ENCODE results near the gene NUP35.
"Not testable (repeated sequence)": the region's sequence is repeated elsewhere in the genome, so short reads cannot be mapped to it uniquely, and the experiment has no call there.

The NUP35 gene

DNA sequence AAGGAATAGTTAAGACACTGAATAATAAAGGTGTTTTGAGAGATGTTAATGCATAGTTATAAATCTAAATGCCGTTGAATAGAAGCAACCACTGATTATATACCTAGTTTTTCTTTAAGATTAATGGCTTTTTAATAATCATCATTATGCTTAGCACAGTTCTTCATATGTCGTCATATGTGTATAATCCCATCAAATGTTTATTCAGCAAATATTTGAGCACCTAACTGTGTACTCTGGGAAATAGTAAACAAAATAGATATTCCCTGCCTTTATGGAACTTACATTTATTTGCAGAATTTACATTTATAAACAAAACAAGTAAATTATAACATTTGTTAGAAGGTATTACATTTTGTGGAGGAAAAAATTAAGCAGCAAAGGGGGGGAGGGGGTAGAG lies 9.8 kb downstream of the NUP35 start:
- H3K4me1 ChIP-seq (ENCODE audit: control insufficient read depth, insufficient read depth, low read length, poor library complexity, severe bottlenecking) = no peaks in the 10 kb centered on the region
- H3K4me3 ChIP-seq (ENCODE audit: extremely low read depth, insufficient read depth, low read length, poor library complexity, severe bottlenecking) = no peak overlapping the region
- WGBS, 2 experiments (ENCODE audit: insufficient coverage in 2 of 2) = no CpG with 5 or more reads among the region's 2 CpGs
- H3K36me3 ChIP-seq (ENCODE audit: control insufficient read depth, insufficient read depth, low read length) = peaks cover 37% of the 10 kb centered on the region
- H3K27ac ChIP-seq (ENCODE audit: low read depth, low read length, severe bottlenecking) = no peak overlapping the region
- H3K9me3 ChIP-seq (ENCODE audit: control insufficient read depth, low read length) = no peaks in the 10 kb centered on the region

DNA sequence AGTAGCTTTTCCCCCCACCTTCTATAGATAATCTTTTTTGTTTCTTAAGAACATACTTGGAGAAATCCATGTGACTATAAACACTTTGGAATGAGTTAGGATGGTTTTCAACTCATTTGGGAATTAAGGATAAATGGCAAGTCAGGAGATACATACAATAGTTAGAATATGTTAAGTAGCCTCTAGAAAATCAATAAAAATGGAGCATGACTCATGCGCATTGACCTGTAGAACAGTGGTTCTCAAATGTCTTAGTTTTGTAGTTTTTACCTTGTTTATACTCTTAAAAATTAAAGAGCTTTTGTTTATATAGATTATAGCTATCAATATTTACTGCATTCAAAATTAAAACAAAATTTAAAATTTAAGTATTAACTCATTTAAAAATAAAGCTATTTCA lies 24.7 kb downstream of the NUP35 start:
- Histone ChIP-seq H3K4me1 (ENCODE audit: control insufficient read depth, insufficient read depth, low read length, poor library complexity, severe bottlenecking) (peaks cover 8% of the 10 kb centered on the region), H3K4me3 (ENCODE audit: extremely low read depth, insufficient read depth, low read length, poor library complexity, severe bottlenecking) (no peak overlapping the region), H3K36me3 (ENCODE audit: control insufficient read depth, insufficient read depth, low read length) (peaks cover 73% of the 10 kb centered on the region), H3K27ac (ENCODE audit: low read depth, low read length, severe bottlenecking) (no peak overlapping the region), H3K9me3 (ENCODE audit: control insufficient read depth, low read length) (peaks cover 13% of the 10 kb centered on the region)
- no CpG with 5 or more reads among the region's 1 CpG for WGBS, 2 experiments (ENCODE audit: insufficient coverage in 2 of 2)

DNA sequence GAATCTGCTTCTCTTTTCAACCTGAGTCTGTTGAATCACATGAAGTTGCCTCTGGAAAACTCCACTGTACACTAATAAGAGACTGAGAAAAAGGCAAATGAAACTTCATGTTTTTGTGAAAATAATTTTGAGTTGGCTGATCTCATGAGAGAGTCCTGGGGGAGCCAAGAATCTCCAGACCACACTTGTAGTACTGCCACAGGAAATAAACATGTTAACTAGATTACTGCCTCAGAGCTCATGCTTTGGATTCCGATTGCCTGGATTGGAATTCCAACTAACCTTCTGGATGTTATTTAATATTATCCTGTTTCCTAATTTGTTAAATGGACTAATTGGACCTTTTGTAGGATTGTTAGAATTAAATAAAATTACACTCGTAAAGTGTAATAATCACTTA lies 25.2 kb downstream of the NUP35 start:
- no peak overlapping the region for H3K4me3 ChIP-seq (ENCODE audit: extremely low read depth, insufficient read depth, low read length, poor library complexity, severe bottlenecking)
- H3K9me3 ChIP-seq (ENCODE audit: control insufficient read depth, low read length) = peaks cover 14% of the 10 kb centered on the region
- peaks cover 73% of the 10 kb centered on the region for H3K36me3 ChIP-seq (ENCODE audit: control insufficient read depth, insufficient read depth, low read length)
- no CpG with 5 or more reads among the region's 2 CpGs for WGBS, 2 experiments (ENCODE audit: insufficient coverage in 2 of 2)
- peaks cover 8% of the 10 kb centered on the region for H3K4me1 ChIP-seq (ENCODE audit: control insufficient read depth, insufficient read depth, low read length, poor library complexity, severe bottlenecking)
- peak overlapping the region; percentile 55 for H3K27ac ChIP-seq (ENCODE audit: low read depth, low read length, severe bottlenecking)

DNA sequence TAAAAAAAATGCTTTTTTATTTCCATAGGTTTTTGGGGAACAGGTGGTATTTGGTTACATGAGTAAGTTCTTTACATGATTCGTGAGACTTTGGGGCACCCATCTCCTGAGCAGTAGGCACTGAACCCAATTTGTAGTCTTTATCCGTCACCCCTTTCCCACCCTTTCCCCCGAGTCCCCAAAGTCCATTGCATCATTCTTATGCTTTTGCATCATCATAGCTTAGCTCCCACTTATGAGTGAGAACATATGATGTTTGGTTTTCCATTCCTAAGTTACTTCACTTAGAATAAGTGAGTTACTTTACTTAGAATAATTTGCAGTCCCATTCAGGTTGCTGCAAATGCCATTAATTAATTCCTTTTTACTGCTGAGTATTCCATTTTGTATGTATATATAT lies 28.0 kb downstream of the NUP35 start:
- Histone ChIP-seq H3K9me3 (ENCODE audit: control insufficient read depth, low read length) (peaks cover 14% of the 10 kb centered on the region), H3K36me3 (ENCODE audit: control insufficient read depth, insufficient read depth, low read length) (peaks cover 63% of the 10 kb centered on the region)
- 100% methylated on average over 2 of the region's 3 CpGs; no CpG with 5 or more reads in 1 of the 2 experiments for WGBS, 2 experiments (ENCODE audit: insufficient coverage in 2 of 2)
- not testable (repeated sequence) for H3K4me1 ChIP-seq (ENCODE audit: control insufficient read depth, insufficient read depth, low read length, poor library complexity, severe bottlenecking); H3K4me3 ChIP-seq (ENCODE audit: extremely low read depth, insufficient read depth, low read length, poor library complexity, severe bottlenecking); H3K27ac ChIP-seq (ENCODE audit: low read depth, low read length, severe bottlenecking)

DNA sequence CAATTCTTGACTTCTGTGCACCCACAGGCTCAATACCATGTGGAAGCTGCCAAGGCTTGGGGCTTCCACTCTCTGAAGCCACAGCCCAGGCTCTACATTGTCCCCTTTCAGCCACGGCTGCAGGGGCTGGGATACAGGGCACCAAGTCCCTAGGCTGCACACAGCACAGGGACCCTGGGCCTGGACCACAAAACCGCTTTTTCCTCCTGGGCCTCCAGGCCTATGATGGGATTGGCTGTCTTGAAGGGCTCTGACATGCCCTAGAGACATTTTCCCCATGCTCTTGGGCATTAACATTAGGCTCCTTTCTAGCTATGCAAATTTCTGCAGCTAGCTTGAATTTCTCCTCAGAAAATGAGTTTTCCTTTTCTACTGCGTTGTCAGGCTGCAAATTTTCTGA lies 29.7 kb downstream of the NUP35 start:
- H3K4me1 ChIP-seq (ENCODE audit: control insufficient read depth, insufficient read depth, low read length, poor library complexity, severe bottlenecking) = peaks cover 8% of the 10 kb centered on the region
- H3K9me3 ChIP-seq (ENCODE audit: control insufficient read depth, low read length) = peaks cover 9% of the 10 kb centered on the region
- 90 to 100% methylated on average over 2 to 3 of the region's 3 CpGs for WGBS, 2 experiments (ENCODE audit: insufficient coverage in 2 of 2)
- H3K36me3 ChIP-seq (ENCODE audit: control insufficient read depth, insufficient read depth, low read length) = peaks cover 54% of the 10 kb centered on the region
- no peak overlapping the region for H3K27ac ChIP-seq (ENCODE audit: low read depth, low read length, severe bottlenecking)
- no peak overlapping the region for H3K4me3 ChIP-seq (ENCODE audit: extremely low read depth, insufficient read depth, low read length, poor library complexity, severe bottlenecking)

DNA sequence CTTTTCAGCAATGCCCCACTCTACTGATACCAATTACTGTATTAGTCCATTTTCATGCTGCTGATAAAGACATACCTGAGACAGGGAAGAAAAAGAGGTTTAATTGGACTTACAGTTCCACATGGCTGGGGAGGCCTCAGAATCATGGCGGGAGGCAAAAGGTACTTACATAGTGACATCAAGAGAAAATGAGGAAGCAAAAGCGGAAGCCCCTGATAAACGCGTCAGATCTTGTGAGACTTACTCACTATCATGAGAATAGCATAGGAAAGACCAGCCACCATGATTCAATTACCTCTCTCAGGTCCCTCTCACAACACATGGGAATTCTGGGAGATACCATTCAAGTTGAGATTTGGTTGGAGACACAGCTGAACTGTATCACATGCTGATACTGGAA lies 30.5 kb downstream of the NUP35 start:
- not testable (repeated sequence) for H3K4me3 ChIP-seq (ENCODE audit: extremely low read depth, insufficient read depth, low read length, poor library complexity, severe bottlenecking); H3K9me3 ChIP-seq (ENCODE audit: control insufficient read depth, low read length); H3K27ac ChIP-seq (ENCODE audit: low read depth, low read length, severe bottlenecking); H3K4me1 ChIP-seq (ENCODE audit: control insufficient read depth, insufficient read depth, low read length, poor library complexity, severe bottlenecking)
- H3K36me3 ChIP-seq (ENCODE audit: control insufficient read depth, insufficient read depth, low read length) = peaks cover 59% of the 10 kb centered on the region
- WGBS, 2 experiments (ENCODE audit: insufficient coverage in 2 of 2) = 100% methylated on average over 1 to 3 of the region's 4 CpGs

DNA sequence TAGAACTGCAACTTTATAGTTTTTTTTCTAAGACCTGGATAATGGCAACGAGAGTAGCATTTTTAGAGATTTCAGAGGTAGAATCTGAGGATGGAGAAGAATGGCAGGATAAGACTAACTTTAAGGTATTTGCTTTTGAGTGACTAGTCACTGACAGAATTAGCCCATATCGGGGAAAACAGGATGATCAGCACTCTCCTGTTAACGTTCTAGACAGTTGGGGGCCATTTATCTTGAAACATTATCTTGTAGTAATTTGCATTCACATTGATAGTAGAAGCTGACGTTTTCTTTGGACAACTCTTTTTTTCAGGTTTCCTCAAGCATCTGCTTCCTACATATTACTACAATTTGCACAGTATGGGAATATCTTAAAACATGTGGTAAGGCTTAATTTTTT lies 32.9 kb downstream of the NUP35 start:
- Histone ChIP-seq H3K36me3 (ENCODE audit: control insufficient read depth, insufficient read depth, low read length) (peaks cover 57% of the 10 kb centered on the region), H3K9me3 (ENCODE audit: control insufficient read depth, low read length) (peaks cover 9% of the 10 kb centered on the region), H3K4me1 (ENCODE audit: control insufficient read depth, insufficient read depth, low read length, poor library complexity, severe bottlenecking) (no peaks in the 10 kb centered on the region), H3K4me3 (ENCODE audit: extremely low read depth, insufficient read depth, low read length, poor library complexity, severe bottlenecking) (no peak overlapping the region), H3K27ac (ENCODE audit: low read depth, low read length, severe bottlenecking) (no peak overlapping the region)
- 64 to 67% methylated on average over 1 to 3 of the region's 4 CpGs for WGBS, 2 experiments (ENCODE audit: insufficient coverage in 2 of 2)

DNA sequence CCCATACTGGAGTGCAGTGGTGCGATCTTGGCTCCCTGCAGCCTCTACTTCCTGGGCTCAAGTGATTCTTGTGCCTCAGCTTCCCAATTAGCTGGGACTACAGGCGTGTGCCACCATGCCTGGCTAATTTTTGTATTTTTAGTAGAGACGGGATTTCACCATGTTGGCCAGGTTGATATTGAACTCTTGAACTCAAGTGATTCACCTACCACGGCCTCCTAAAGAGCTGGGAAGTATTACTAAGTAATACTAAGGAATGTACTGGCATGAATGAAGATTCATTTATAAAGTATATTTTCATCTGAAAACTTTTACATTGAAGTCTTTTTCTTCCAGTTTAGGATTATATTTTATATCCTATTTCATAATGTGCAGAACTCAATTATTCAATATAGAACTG lies 38.1 kb downstream of the NUP35 start:
- Histone ChIP-seq H3K4me3 (ENCODE audit: extremely low read depth, insufficient read depth, low read length, poor library complexity, severe bottlenecking) (no peak overlapping the region), H3K36me3 (ENCODE audit: control insufficient read depth, insufficient read depth, low read length) (peaks cover 59% of the 10 kb centered on the region), H3K9me3 (ENCODE audit: control insufficient read depth, low read length) (peaks cover 4% of the 10 kb centered on the region), H3K4me1 (ENCODE audit: control insufficient read depth, insufficient read depth, low read length, poor library complexity, severe bottlenecking) (peaks cover 4% of the 10 kb centered on the region), H3K27ac (ENCODE audit: low read depth, low read length, severe bottlenecking) (no peak overlapping the region)
- WGBS, 2 experiments (ENCODE audit: insufficient coverage in 2 of 2) = 95 to 100% methylated on average over 1 to 3 of the region's 4 CpGs

DNA sequence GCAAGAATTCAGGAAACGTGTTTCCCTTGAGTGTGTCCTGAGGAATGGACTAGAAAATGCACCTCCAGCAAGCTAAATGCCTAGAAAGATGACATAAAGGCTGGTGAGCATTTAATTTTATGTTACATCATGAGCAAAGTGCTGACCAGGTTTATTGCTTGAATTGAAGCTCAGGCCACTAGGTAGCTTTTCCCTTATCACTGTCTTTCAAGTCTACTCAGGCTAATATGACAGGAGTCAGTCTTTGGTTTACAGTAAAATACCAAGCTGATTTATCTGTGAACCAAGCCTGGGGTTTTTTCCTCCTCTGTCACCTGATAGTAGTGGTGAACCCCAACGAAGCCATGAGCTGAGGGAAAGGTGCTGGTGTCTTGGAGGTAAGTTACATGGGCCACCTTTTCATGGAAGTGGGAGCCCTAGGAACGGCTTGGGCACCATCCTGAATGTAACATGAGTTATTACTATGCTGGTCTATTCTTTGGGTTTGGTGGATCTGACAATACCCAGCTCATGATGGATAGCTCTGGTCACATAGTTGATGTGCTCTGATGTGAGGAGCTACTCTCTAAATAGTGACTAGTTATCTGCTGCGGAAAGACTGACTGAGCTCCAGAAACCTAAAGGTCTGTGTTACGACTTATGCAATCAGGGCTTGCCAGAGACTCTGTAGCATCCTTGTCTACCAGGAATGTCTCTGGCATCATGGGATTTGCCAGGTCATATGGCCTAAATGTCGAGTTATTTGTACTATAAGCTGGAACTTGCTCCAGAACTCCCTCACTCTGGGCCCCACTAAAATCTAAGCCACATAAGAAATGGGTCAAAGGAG lies 39.8 kb downstream of the NUP35 start:
- H3K36me3 ChIP-seq (ENCODE audit: control insufficient read depth, insufficient read depth, low read length) = peaks cover 65% of the 10 kb centered on the region
- WGBS, 2 experiments (ENCODE audit: insufficient coverage in 2 of 2) = 79 to 100% methylated on average over 3 to 4 of the region's 6 CpGs
- H3K27ac ChIP-seq (ENCODE audit: low read depth, low read length, severe bottlenecking) = no peak overlapping the region

DNA sequence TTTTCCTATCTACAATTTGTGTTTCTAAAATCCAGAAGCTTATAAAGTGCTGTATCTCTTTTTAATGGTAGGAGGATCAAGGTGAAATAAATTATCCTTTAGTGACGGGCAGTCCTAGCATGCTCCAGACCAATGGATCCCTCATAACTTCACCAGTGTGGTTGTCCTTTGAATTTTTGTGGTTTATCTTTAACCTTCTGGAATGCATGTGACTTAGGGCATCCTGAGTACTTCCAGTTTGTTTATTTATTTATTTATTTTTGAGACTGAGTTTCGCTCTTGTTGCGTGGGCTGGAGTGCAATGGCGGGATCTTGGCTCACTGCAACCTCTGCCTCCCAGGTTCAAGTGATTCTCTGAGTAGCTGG lies 40.4 kb downstream of the NUP35 start:
- Histone ChIP-seq H3K36me3 (ENCODE audit: control insufficient read depth, insufficient read depth, low read length) (peaks cover 61% of the 10 kb centered on the region), H3K4me3 (ENCODE audit: extremely low read depth, insufficient read depth, low read length, poor library complexity, severe bottlenecking) (no peak overlapping the region), H3K4me1 (ENCODE audit: control insufficient read depth, insufficient read depth, low read length, poor library complexity, severe bottlenecking) (peaks cover 4% of the 10 kb centered on the region), H3K27ac (ENCODE audit: low read depth, low read length, severe bottlenecking) (no peak overlapping the region), H3K9me3 (ENCODE audit: control insufficient read depth, low read length) (peaks cover 4% of the 10 kb centered on the region)
- 97% methylated on average over 3 of the region's 4 CpGs; no CpG with 5 or more reads in 1 of the 2 experiments for WGBS, 2 experiments (ENCODE audit: insufficient coverage in 2 of 2)

More for the DNA sequence above, 39.8 kb downstream of the NUP35 start:
- peaks cover 4% of the 10 kb centered on the region for H3K4me1 ChIP-seq (ENCODE audit: control insufficient read depth, insufficient read depth, low read length, poor library complexity, severe bottlenecking)
- no peak overlapping the region for H3K4me3 ChIP-seq (ENCODE audit: extremely low read depth, insufficient read depth, low read length, poor library complexity, severe bottlenecking)
- H3K9me3 ChIP-seq (ENCODE audit: control insufficient read depth, low read length) = peaks cover 4% of the 10 kb centered on the region

DNA sequence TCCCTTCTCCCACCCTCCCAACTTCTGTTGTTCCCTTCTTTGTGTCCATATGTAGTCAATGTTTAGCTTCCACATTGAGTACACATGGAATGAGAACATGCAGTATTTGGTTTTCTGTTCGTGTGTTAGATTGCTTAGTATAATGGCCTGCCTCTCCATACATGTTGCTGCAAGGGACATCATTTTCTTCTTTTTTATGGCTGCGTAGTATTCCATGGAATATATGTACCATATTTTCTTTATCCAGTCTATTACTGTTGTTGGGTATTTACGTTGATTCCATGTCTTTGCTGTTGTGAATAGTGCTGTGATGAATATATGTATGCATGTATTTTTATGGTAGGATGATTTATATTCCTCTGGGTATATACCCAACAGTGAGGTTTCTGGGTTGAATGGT lies 42.0 kb downstream of the NUP35 start:
- Histone ChIP-seq H3K4me1 (ENCODE audit: control insufficient read depth, insufficient read depth, low read length, poor library complexity, severe bottlenecking) (peaks cover 4% of the 10 kb centered on the region), H3K36me3 (ENCODE audit: control insufficient read depth, insufficient read depth, low read length) (peaks cover 48% of the 10 kb centered on the region), H3K9me3 (ENCODE audit: control insufficient read depth, low read length) (peaks cover 4% of the 10 kb centered on the region), H3K27ac (ENCODE audit: low read depth, low read length, severe bottlenecking) (no peak overlapping the region), H3K4me3 (ENCODE audit: extremely low read depth, insufficient read depth, low read length, poor library complexity, severe bottlenecking) (no peak overlapping the region)
- 100% methylated on average over 1 of the region's 3 CpGs; no CpG with 5 or more reads in 1 of the 2 experiments for WGBS, 2 experiments (ENCODE audit: insufficient coverage in 2 of 2)

All from mesodermal cell (in vitro differentiated cells).